ENCODE measurements around the gene CEP112. TPM values are rescaled to one million over a fixed set of nuclear protein-coding genes. Genes with fewer than 3 reads are reported as not detected.

CEP112 gene
- total and polyA plus RNA-seq, 2 donors (not counting 1 experiment from before 2014, with no cell fraction given), result 5.4 to 6.4 TPM

- DNase-seq (ENCODE audit: low read depth in 2 of 2), result peak in 1 of 2 donors; percentile 13
Observed at GRCh38 chr17:65902831-65903522, 289.0 kb downstream of the CEP112 start.

GRCh38 chr17:65902155-65902554, 289.8 kb downstream of the CEP112 start:
- Histone ChIP-seq H3K79me2 (ENCODE audit: control insufficient read depth, insufficient read depth, low read length) (no peaks in the 10 kb centered on the region), H4K20me1 (ENCODE audit: control insufficient read depth, extremely low read depth, insufficient read depth, low read length) (no peaks in the 10 kb centered on the region), H3K27me3 (ENCODE audit: control insufficient read depth, insufficient read depth, low read length) (no peaks in the 10 kb centered on the region)

More at GRCh38 chr17:65902831-65903522, 289.0 kb downstream of the CEP112 start:
- Histone ChIP-seq H3K27ac (ENCODE audit: insufficient read depth, low read length) (no peak overlapping the region), H3K9me3 (ENCODE audit: control insufficient read depth, insufficient read depth, low read depth, low read length) (no peaks in the 10 kb centered on the region), H3K4me1 (ENCODE audit: control insufficient read depth, extremely low read depth, insufficient read depth, low read length) (no peaks in the 10 kb centered on the region), H3K4me3 (replicated peaks in 1 of 4; ENCODE audit: control extremely low read depth in 1 of 4, insufficient read depth in 1 of 4, low read depth in 3 of 4, low read length in 4 of 4) (no peak overlapping the region), H3K79me2 (ENCODE audit: control insufficient read depth, insufficient read depth, low read length) (no peaks in the 10 kb centered on the region), H2AFZ (ENCODE audit: low read length) (no peak overlapping the region), H3K36me3 (ENCODE audit: control insufficient read depth, insufficient read depth, low read length) (no peaks in the 10 kb centered on the region), H3K4me2 (ENCODE audit: extremely low read depth, insufficient read depth, low read length) (no peak overlapping the region), H3K27me3 (ENCODE audit: control insufficient read depth, insufficient read depth, low read length) (no peaks in the 10 kb centered on the region), H3K9ac (ENCODE audit: insufficient read depth, low read length) (no peak overlapping the region), H4K20me1 (ENCODE audit: control insufficient read depth, extremely low read depth, insufficient read depth, low read length) (no peaks in the 10 kb centered on the region)
- TF ChIP-seq CTCF (conservative IDR thresholded peaks at IDR 0.05 in 1 of 2, IDR thresholded peaks at IDR 0.05 in 1 of 2; ENCODE audit: low read depth in 1 of 2, low read length in 2 of 2) (no peak), EZH2 (IDR thresholded peaks at IDR 0.05; ENCODE audit: low read length, missing control alignments) (no peak)

GRCh38 chr17:65901394-65901793, 290.5 kb downstream of the CEP112 start:
- Histone ChIP-seq H3K27ac (ENCODE audit: insufficient read depth, low read length) (no peak overlapping the region), H3K79me2 (ENCODE audit: control insufficient read depth, insufficient read depth, low read length) (no peaks in the 10 kb centered on the region), H3K4me3 (replicated peaks in 1 of 4; ENCODE audit: control extremely low read depth in 1 of 4, insufficient read depth in 1 of 4, low read depth in 3 of 4, low read length in 4 of 4) (no peak overlapping the region), H3K9ac (ENCODE audit: insufficient read depth, low read length) (no peak overlapping the region), H2AFZ (ENCODE audit: low read length) (no peak overlapping the region), H3K4me2 (ENCODE audit: extremely low read depth, insufficient read depth, low read length) (no peak overlapping the region), H3K4me1 (ENCODE audit: control insufficient read depth, extremely low read depth, insufficient read depth, low read length) (no peaks in the 10 kb centered on the region), H3K9me3 (ENCODE audit: control insufficient read depth, insufficient read depth, low read depth, low read length) (no peaks in the 10 kb centered on the region), H3K36me3 (ENCODE audit: control insufficient read depth, insufficient read depth, low read length) (no peaks in the 10 kb centered on the region), H3K27me3 (ENCODE audit: control insufficient read depth, insufficient read depth, low read length) (no peaks in the 10 kb centered on the region), H4K20me1 (ENCODE audit: control insufficient read depth, extremely low read depth, insufficient read depth, low read length) (no peaks in the 10 kb centered on the region)
- no peak for TF ChIP-seq EZH2 (IDR thresholded peaks at IDR 0.05; ENCODE audit: low read length, missing control alignments)
- TF ChIP-seq CTCF (conservative IDR thresholded peaks at IDR 0.05 in 1 of 2, IDR thresholded peaks at IDR 0.05 in 1 of 2; ENCODE audit: low read depth in 1 of 2, low read length in 2 of 2), result no peak
- DNase-seq (ENCODE audit: low read depth in 2 of 2), result no peak

More at GRCh38 chr17:65902155-65902554, 289.8 kb downstream of the CEP112 start:
- Histone ChIP-seq H3K9me3 (ENCODE audit: control insufficient read depth, insufficient read depth, low read depth, low read length) (no peaks in the 10 kb centered on the region), H3K4me3 (replicated peaks in 1 of 4; ENCODE audit: control extremely low read depth in 1 of 4, insufficient read depth in 1 of 4, low read depth in 3 of 4, low read length in 4 of 4) (no peak overlapping the region), H3K4me1 (ENCODE audit: control insufficient read depth, extremely low read depth, insufficient read depth, low read length) (no peaks in the 10 kb centered on the region), H3K4me2 (ENCODE audit: extremely low read depth, insufficient read depth, low read length) (no peak overlapping the region), H3K36me3 (ENCODE audit: control insufficient read depth, insufficient read depth, low read length) (no peaks in the 10 kb centered on the region), H2AFZ (ENCODE audit: low read length) (no peak overlapping the region), H3K27ac (ENCODE audit: insufficient read depth, low read length) (no peak overlapping the region), H3K9ac (ENCODE audit: insufficient read depth, low read length) (no peak overlapping the region)
- no peak for DNase-seq (ENCODE audit: low read depth in 2 of 2)
- TF ChIP-seq CTCF (conservative IDR thresholded peaks at IDR 0.05 in 1 of 2, IDR thresholded peaks at IDR 0.05 in 1 of 2; ENCODE audit: low read depth in 1 of 2, low read length in 2 of 2) (no peak), EZH2 (IDR thresholded peaks at IDR 0.05; ENCODE audit: low read length, missing control alignments) (no peak)

Measured in fibroblast of lung (primary cell).